ENCODE data around the gene GRIK1. TPM values are rescaled to one million over a fixed set of nuclear protein-coding genes. Genes with fewer than 3 reads are reported as not detected.

The GRIK1 gene
- total RNA-seq, 5 donors from 2014 or later (not counting 1 experiment from before 2014, with no cell fraction given), result not detected

DNA sequence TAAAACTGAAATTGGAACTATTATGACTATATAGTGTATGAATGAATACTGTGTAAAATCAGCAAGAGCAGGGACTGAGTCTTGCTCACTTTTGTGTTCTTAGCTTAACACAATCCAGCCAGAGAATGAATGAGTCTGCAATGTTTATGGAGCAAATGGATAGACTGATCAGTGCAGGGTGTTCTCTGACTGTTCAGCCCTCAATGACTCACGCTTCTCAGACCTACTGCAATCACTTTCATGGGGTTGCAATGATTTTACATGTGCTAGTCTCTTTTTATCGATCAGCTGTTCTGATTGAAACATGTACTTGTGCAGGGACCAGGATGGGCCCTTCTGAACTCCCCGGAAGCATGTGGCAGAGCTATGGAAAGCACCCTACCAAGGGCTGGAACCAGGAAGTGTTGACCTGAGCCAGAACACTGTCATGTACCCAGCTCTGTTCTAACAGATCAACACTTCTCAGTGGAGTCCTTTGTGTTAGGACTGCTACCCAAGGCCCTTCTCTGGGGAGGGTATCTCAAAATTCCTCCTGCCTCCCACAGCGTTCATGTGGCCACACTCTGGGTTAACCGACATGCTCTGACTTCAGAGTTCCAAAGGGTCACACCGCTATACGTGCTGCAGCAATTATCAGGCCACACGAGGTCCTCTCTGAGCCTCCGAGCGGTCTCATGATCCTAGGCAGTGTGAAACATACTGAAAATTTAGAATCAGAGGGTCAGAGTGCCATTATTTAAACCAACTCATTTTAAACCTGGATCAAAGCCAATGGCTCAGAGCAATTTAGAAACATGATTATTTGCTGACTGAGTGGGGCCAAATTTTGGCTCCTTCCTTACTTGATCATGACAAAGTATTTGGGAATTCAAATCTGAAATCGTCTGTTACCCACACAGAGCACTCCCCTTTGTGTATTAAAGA is 35.2 kb downstream of the GRIK1 start:
- peaks cover 4 to 14% (median 10%) of the 10 kb centered on the region in 3 donors for H3K9me3 Mint-ChIP-seq
- no peaks in the 10 kb centered on the region for H3K4me1 ChIP-seq (ENCODE audit: control insufficient read depth in 1 of 2, extremely low read depth in 1 of 2, insufficient read depth in 2 of 2, low read length in 2 of 2)
- no peak overlapping the region for H3K27ac ChIP-seq (ENCODE audit: low read length)
- no peaks in the 10 kb centered on the region for H3K36me3 ChIP-seq (ENCODE audit: control insufficient read depth in 2 of 2, extremely low read depth in 1 of 2, insufficient read depth in 1 of 2, low read length in 1 of 2)
- no peaks in the 10 kb centered on the region for H3K36me3 Mint-ChIP-seq
- 83% methylated on average over 10 of the region's 11 CpGs for WGBS (ENCODE audit: insufficient coverage)
- POLR2A ChIA-PET, result no interaction called here
- H3K27ac Mint-ChIP-seq, result no peak overlapping the region
- no peak for DNase-seq
- H3K27me3 ChIP-seq (replicated peaks in 1 of 2; ENCODE audit: control insufficient read depth in 2 of 2, extremely low read depth in 1 of 2, insufficient read depth in 2 of 2, low read length in 1 of 2), result no peaks in the 10 kb centered on the region
- no peaks in the 10 kb centered on the region for H3K9me3 ChIP-seq
- CTCF ChIA-PET, result interaction anchor here in 1 of 2 donors (0.6 kb wide), 1 partner anchor 32 kb away, joined by 3 read pairs; no protein-coding TSS in a partner anchor
- no peak overlapping the region for H3K4me3 Mint-ChIP-seq
- H3K4me3 ChIP-seq (ENCODE audit: control insufficient read depth in 1 of 2, extremely low read depth in 1 of 2, low read length in 1 of 2), result no peak overlapping the region
- H3K27me3 Mint-ChIP-seq, result peaks cover 0 to 3% of the 10 kb centered on the region in 2 donors
- no peak for ATAC-seq (replicated peaks in 1 of 4)
- H3K4me1 Mint-ChIP-seq, result no peaks in the 10 kb centered on the region

- Histone ChIP-seq H3K36me3 (ENCODE audit: control insufficient read depth in 2 of 2, extremely low read depth in 1 of 2, insufficient read depth in 1 of 2, low read length in 1 of 2) (no peaks in the 10 kb centered on the region), H3K4me1 (ENCODE audit: control insufficient read depth in 1 of 2, extremely low read depth in 1 of 2, insufficient read depth in 2 of 2, low read length in 2 of 2) (no peaks in the 10 kb centered on the region), H3K4me3 (ENCODE audit: control insufficient read depth in 1 of 2, extremely low read depth in 1 of 2, low read length in 1 of 2) (no peak overlapping the region), H3K27ac (ENCODE audit: low read length) (no peak overlapping the region), H3K27me3 (replicated peaks in 1 of 2; ENCODE audit: control insufficient read depth in 2 of 2, extremely low read depth in 1 of 2, insufficient read depth in 2 of 2, low read length in 1 of 2) (no peaks in the 10 kb centered on the region), H3K9me3 (no peaks in the 10 kb centered on the region)
- peaks cover 0 to 7% (median 0%) of the 10 kb centered on the region in 3 donors for H3K9me3 Mint-ChIP-seq
- peaks cover 0 to 20% of the 10 kb centered on the region in 2 donors for H3K27me3 Mint-ChIP-seq
- H3K36me3 Mint-ChIP-seq, result no peaks in the 10 kb centered on the region
- no peaks in the 10 kb centered on the region for H3K4me1 Mint-ChIP-seq
- POLR2A ChIA-PET, result no interaction called here
- no peak overlapping the region for H3K27ac Mint-ChIP-seq
- CTCF ChIA-PET, result no interaction called here
- 70% methylated on average over 2 of the region's 3 CpGs for WGBS (ENCODE audit: insufficient coverage)
- ATAC-seq (replicated peaks in 1 of 4) (no peak), DNase-seq (no peak)
- H3K4me3 Mint-ChIP-seq, result no peak overlapping the region
These were observed 42.9 kb downstream of the GRIK1 start for GRCh38 chr21:29896884-29897283.

DNA sequence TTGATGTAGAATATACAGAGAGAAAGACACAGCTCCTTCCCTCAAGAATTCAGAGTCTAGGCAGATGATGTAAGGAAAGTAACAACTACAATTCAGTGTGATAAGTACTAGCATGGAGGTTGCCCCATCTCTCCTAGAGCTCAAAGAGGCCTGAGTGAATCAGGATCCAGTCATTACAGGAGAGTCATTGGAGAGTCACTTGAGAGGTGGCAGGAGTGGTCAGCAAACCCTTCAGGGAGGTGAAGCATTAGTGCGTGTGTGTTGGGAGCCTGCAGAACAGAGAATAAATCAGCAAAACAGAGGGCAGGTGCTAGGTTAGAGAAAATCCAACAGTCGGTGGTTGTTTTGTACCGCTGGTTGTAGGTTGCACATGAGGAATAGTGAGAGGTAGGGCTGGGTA is 46.1 kb downstream of the GRIK1 start:
- Histone ChIP-seq H3K27me3 (replicated peaks in 1 of 2; ENCODE audit: control insufficient read depth in 2 of 2, extremely low read depth in 1 of 2, insufficient read depth in 2 of 2, low read length in 1 of 2) (no peaks in the 10 kb centered on the region), H3K9me3 (no peaks in the 10 kb centered on the region), H3K4me3 (ENCODE audit: control insufficient read depth in 1 of 2, extremely low read depth in 1 of 2, low read length in 1 of 2) (no peak overlapping the region), H3K27ac (ENCODE audit: low read length) (no peak overlapping the region), H3K36me3 (ENCODE audit: control insufficient read depth in 2 of 2, extremely low read depth in 1 of 2, insufficient read depth in 1 of 2, low read length in 1 of 2) (no peaks in the 10 kb centered on the region), H3K4me1 (ENCODE audit: control insufficient read depth in 1 of 2, extremely low read depth in 1 of 2, insufficient read depth in 2 of 2, low read length in 2 of 2) (no peaks in the 10 kb centered on the region)
- ChIA-PET CTCF (no interaction called here), POLR2A (no interaction called here)
- Mint-ChIP-seq H3K4me3 (no peak overlapping the region), H3K4me1 (no peaks in the 10 kb centered on the region), H3K27me3 (peaks cover 0 to 20% of the 10 kb centered on the region in 2 donors), H3K9me3 (peaks cover 0 to 3% (median 0%) of the 10 kb centered on the region in 3 donors), H3K36me3 (no peaks in the 10 kb centered on the region), H3K27ac (no peak overlapping the region)
- no peak for DNase-seq
- 90% methylated on average over 3 of the region's 3 CpGs for WGBS (ENCODE audit: insufficient coverage)
- no peak for ATAC-seq (replicated peaks in 1 of 4)

DNA sequence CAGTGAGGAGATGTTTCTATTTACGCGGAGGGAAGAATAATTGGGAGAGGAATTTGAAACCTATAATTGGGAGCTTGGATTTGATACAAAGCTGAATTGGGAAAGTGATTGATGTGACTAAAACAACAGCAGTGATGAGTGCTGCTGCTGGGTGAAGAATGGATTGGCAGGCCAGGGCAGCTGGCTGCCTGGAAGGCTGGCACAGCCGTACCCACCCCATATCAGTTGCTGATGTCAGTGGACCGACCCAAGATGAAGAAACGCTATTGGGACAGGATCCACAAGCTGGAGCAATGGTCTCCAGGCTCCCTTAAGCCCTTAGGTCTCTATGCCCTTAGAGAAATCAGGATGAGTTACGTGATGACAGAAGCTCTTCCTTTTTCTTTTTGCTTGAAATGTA is 47.4 kb downstream of the GRIK1 start:
- Mint-ChIP-seq H3K27ac (no peak overlapping the region), H3K27me3 (peaks cover 0 to 17% of the 10 kb centered on the region in 2 donors), H3K4me1 (no peaks in the 10 kb centered on the region), H3K36me3 (no peaks in the 10 kb centered on the region), H3K4me3 (no peak overlapping the region), H3K9me3 (peaks cover 0 to 3% (median 0%) of the 10 kb centered on the region in 3 donors)
- H3K36me3 ChIP-seq (ENCODE audit: control insufficient read depth in 2 of 2, extremely low read depth in 1 of 2, insufficient read depth in 1 of 2, low read length in 1 of 2), result no peaks in the 10 kb centered on the region
- H3K27ac ChIP-seq (ENCODE audit: low read length), result no peak overlapping the region
- H3K4me3 ChIP-seq (ENCODE audit: control insufficient read depth in 1 of 2, extremely low read depth in 1 of 2, low read length in 1 of 2), result no peak overlapping the region
- ChIA-PET POLR2A (no interaction called here), CTCF (no interaction called here)
- DNase-seq (no peak), ATAC-seq (replicated peaks in 1 of 4) (no peak)
- H3K27me3 ChIP-seq (replicated peaks in 1 of 2; ENCODE audit: control insufficient read depth in 2 of 2, extremely low read depth in 1 of 2, insufficient read depth in 2 of 2, low read length in 1 of 2), result no peaks in the 10 kb centered on the region
- no peaks in the 10 kb centered on the region for H3K9me3 ChIP-seq
- 85% methylated on average over 3 of the region's 6 CpGs for WGBS (ENCODE audit: insufficient coverage)
- no peaks in the 10 kb centered on the region for H3K4me1 ChIP-seq (ENCODE audit: control insufficient read depth in 1 of 2, extremely low read depth in 1 of 2, insufficient read depth in 2 of 2, low read length in 2 of 2)

GRCh38 chr21:29888437-29888836 is 51.4 kb downstream of the GRIK1 start:
- Mint-ChIP-seq H3K36me3 (no peaks in the 10 kb centered on the region), H3K27me3 (peaks cover 0 to 3% of the 10 kb centered on the region in 2 donors), H3K9me3 (peaks cover 0 to 3% (median 0%) of the 10 kb centered on the region in 3 donors), H3K4me3 (no peak overlapping the region), H3K4me1 (no peaks in the 10 kb centered on the region), H3K27ac (no peak overlapping the region)
- CTCF ChIA-PET, result no interaction called here
- Histone ChIP-seq H3K4me1 (ENCODE audit: control insufficient read depth in 1 of 2, extremely low read depth in 1 of 2, insufficient read depth in 2 of 2, low read length in 2 of 2) (no peaks in the 10 kb centered on the region), H3K36me3 (ENCODE audit: control insufficient read depth in 2 of 2, extremely low read depth in 1 of 2, insufficient read depth in 1 of 2, low read length in 1 of 2) (no peaks in the 10 kb centered on the region), H3K9me3 (no peaks in the 10 kb centered on the region), H3K27me3 (replicated peaks in 1 of 2; ENCODE audit: control insufficient read depth in 2 of 2, extremely low read depth in 1 of 2, insufficient read depth in 2 of 2, low read length in 1 of 2) (no peaks in the 10 kb centered on the region), H3K27ac (ENCODE audit: low read length) (no peak overlapping the region), H3K4me3 (ENCODE audit: control insufficient read depth in 1 of 2, extremely low read depth in 1 of 2, low read length in 1 of 2) (no peak overlapping the region)
- 57% methylated on average over 1 of the region's 2 CpGs for WGBS (ENCODE audit: insufficient coverage)
- ATAC-seq (replicated peaks in 1 of 4) (no peak), DNase-seq (no peak)
- POLR2A ChIA-PET, result interaction anchor here in 1 of 2 donors (0.6 kb wide), 1 partner anchor 19 kb away, joined by 3 read pairs; no protein-coding TSS in a partner anchor

DNA sequence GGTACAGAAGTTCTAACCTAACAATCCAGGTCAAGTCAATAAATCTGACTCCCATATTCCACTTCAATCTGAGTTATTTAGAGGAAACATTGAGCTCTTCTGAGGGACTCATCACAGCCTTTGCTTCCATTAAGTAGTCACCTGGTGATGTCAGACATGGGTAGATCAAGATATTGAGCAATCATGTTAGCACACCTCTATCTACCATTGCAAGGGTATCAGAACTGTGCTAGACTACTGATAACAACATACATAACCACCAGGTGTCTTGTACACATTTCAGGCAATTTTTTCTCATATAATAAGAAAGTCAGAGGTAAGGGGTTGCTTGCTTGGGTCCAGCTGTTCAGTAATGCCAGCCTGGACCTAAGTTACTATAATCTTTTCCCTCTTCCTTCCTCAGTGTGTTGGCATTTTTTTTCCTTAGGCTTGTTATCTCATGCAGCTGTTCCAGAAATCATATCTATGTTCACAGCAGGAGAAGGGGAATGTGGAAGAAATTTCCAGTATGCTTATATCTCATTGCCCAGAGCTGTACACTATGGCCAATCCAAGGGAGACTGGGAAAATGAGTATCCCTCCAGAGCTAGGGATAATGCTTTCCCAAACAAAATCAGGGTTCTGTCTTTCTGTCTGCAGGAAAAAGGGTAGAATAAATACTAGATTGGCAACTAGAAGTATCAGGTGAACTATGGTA is 52.3 kb downstream of the GRIK1 start:
- Histone ChIP-seq H3K4me3 (ENCODE audit: control insufficient read depth in 1 of 2, extremely low read depth in 1 of 2, low read length in 1 of 2) (no peak overlapping the region), H3K27ac (ENCODE audit: low read length) (no peak overlapping the region), H3K4me1 (ENCODE audit: control insufficient read depth in 1 of 2, extremely low read depth in 1 of 2, insufficient read depth in 2 of 2, low read length in 2 of 2) (no peaks in the 10 kb centered on the region), H3K9me3 (no peaks in the 10 kb centered on the region), H3K27me3 (replicated peaks in 1 of 2; ENCODE audit: control insufficient read depth in 2 of 2, extremely low read depth in 1 of 2, insufficient read depth in 2 of 2, low read length in 1 of 2) (no peaks in the 10 kb centered on the region), H3K36me3 (ENCODE audit: control insufficient read depth in 2 of 2, extremely low read depth in 1 of 2, insufficient read depth in 1 of 2, low read length in 1 of 2) (no peaks in the 10 kb centered on the region)
- ATAC-seq (replicated peaks in 1 of 4) (no peak), DNase-seq (no peak)
- ChIA-PET POLR2A (no interaction called here), CTCF (no interaction called here)
- Mint-ChIP-seq H3K27me3 (peaks cover 0 to 3% of the 10 kb centered on the region in 2 donors), H3K4me1 (no peaks in the 10 kb centered on the region), H3K9me3 (peaks cover 0 to 3% (median 0%) of the 10 kb centered on the region in 3 donors), H3K27ac (no peak overlapping the region), H3K36me3 (no peaks in the 10 kb centered on the region), H3K4me3 (no peak overlapping the region)

All from T-cell (primary cell).